ENCODE results near the gene PCDHB9. TPM values are rescaled to one million over a fixed set of nuclear protein-coding genes. Genes with fewer than 3 reads are reported as not detected.
"Not testable (repeated sequence)": the region's sequence is repeated elsewhere in the genome, so short reads cannot be mapped to it uniquely, and the experiment has no call there.

PCDHB9 gene
- total and polyA plus RNA-seq, 2 donors from 2014 or later, result 0.47 to 2.4 TPM

DNA sequence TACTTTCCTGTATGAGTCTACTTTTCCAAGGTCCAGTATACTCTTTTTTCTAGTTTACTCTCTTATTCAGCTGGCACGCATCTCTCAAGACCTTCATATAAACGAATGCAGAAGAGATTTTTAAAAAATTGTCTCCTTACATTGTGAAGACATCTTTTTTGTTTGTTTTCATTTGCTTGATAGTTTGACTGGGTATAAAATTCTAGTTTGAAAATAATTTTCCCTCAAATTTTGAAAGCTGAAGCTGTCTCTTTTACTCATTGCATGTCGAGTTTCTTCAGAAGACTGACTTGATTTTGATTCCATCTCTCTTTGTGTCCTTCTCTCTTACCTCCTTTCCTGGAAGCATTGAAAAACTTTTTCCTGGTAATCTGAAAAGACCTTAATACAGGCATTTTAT, 9.4 kb downstream of the PCDHB9 start:
- Histone ChIP-seq H3K36me3 (ENCODE audit: control insufficient read depth in 2 of 3, insufficient read depth in 3 of 3, low read length in 3 of 3) (no peaks in the 10 kb centered on the region), H3K9ac (ENCODE audit: low read length in 3 of 3) (no peak overlapping the region), H3K4me1 (ENCODE audit: control insufficient read depth in 2 of 3, insufficient read depth in 2 of 3, low read depth in 1 of 3, low read length in 3 of 3) (no peaks in the 10 kb centered on the region), H3K9me3 (ENCODE audit: control insufficient read depth in 2 of 3, insufficient read depth in 1 of 3, low read length in 3 of 3) (peaks cover 2 to 43% (median 12%) of the 10 kb centered on the region in 3 donors), H3K27me3 (ENCODE audit: control insufficient read depth, insufficient read depth, low read length) (no peaks in the 10 kb centered on the region), H3K4me3 (ENCODE audit: low read length in 3 of 3) (no peak overlapping the region), H3K27ac (ENCODE audit: low read depth in 2 of 2, low read length in 2 of 2) (no peak overlapping the region)
- DNase-seq (no peak), FAIRE-seq (no peak)
- TF ChIP-seq, protein P1, sequence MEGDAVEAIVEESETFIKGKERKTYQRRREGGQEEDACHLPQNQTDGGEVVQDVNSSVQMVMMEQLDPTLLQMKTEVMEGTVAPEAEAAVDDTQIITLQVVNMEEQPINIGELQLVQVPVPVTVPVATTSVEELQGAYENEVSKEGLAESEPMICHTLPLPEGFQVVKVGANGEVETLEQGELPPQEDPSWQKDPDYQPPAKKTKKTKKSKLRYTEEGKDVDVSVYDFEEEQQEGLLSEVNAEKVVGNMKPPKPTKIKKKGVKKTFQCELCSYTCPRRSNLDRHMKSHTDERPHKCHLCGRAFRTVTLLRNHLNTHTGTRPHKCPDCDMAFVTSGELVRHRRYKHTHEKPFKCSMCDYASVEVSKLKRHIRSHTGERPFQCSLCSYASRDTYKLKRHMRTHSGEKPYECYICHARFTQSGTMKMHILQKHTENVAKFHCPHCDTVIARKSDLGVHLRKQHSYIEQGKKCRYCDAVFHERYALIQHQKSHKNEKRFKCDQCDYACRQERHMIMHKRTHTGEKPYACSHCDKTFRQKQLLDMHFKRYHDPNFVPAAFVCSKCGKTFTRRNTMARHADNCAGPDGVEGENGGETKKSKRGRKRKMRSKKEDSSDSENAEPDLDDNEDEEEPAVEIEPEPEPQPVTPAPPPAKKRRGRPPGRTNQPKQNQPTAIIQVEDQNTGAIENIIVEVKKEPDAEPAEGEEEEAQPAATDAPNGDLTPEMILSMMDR (IDR thresholded peaks at IDR 0.05; ENCODE audit: borderline replicate concordance, extremely low read depth, insufficient read depth), result no peak
- intact Hi-C loops (cut with DNase I), result no loop called here

DNA sequence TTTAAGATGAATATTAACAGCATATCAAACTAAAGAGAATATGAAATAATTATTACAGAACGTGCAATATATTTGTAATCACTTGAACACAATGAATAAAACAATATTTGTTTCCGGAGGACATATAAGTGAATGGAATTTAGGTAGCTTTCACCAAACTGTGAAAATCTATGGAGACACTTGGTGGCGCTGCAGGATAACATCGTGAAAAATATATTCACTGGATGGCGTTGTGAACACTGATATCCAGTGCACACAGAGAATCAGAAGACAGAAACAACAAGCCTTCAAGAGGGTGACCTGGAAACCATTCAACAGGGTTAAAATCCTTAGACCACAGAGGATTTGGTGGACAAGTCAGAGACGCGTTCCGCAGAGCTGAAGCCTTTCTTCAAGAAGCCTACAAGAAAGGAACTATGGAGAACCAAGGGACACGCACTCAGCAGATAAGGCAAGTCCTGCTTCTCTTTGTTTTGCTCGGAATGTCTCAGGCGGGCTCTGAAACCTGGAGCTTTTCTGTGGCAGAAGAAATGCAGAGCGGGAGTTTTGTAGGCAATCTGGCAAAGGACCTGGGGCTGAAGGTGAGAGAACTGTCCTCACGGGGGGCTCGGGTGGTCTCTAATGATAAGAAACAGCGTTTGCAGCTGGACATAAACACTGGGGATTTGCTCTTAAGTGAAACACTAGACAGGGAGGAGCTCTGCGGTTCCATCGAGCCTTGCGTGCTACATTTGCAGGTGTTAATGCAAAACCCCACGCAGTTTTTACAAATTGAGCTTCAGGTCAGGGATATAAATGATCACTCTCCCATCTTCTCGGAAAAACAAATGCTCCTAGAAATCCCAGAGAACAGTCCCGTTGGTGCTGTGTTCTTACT, 12.6 kb downstream of the PCDHB9 start, which contains the start of gene PCDHB11:
Gene PCDHB11 (plus strand): TSS at position 269 of the 877 bp plus-strand sequence. CDS start 148 bp downstream, at position 417.
- Histone ChIP-seq H3K9ac (ENCODE audit: low read length in 3 of 3) (no peak within 1 kb of the TSS), H3K9me3 (ENCODE audit: control insufficient read depth in 2 of 3, insufficient read depth in 1 of 3, low read length in 3 of 3) (peaks cover 2 to 32% (median 12%) of the 10 kb centered on the region in 3 donors), H3K36me3 (ENCODE audit: control insufficient read depth in 2 of 3, insufficient read depth in 3 of 3, low read length in 3 of 3) (no peaks in the 10 kb centered on the region), H3K27ac (ENCODE audit: low read depth in 2 of 2, low read length in 2 of 2) (no peak within 1 kb of the TSS), H3K27me3 (ENCODE audit: control insufficient read depth, insufficient read depth, low read length) (no peaks in the 10 kb centered on the region), H3K4me1 (ENCODE audit: control insufficient read depth in 2 of 3, insufficient read depth in 2 of 3, low read depth in 1 of 3, low read length in 3 of 3) (no peaks in the 10 kb centered on the region), H3K4me3 (ENCODE audit: low read length in 3 of 3) (peak within 1 kb of the TSS; percentile 16 to 61 (median 51))
- DNase-seq, result peak in 3 of 5 donors; percentile 32 to 45 (median 35)
- FAIRE-seq, result no peak
- TF ChIP-seq, protein P1 (IDR thresholded peaks at IDR 0.05; ENCODE audit: borderline replicate concordance, extremely low read depth, insufficient read depth), result peak; percentile 20
- intact Hi-C loops (cut with DNase I), result no loop called here

DNA sequence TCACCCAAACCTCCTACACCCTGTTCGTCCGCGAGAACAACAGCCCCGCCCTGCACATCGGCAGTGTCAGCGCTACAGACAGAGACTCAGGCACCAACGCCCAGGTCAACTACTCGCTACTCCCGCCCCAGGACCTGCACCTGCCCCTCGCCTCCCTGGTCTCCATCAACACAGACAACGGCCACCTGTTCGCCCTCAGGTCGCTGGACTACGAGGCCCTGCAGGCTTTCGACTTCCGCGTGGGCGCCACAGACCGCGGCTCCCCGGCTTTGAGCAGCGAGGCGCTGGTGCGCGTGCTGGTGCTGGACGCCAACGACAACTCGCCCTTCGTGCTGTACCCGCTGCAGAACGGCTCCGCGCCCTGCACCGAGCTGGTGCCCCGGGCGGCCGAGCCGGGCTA, 14.2 kb downstream of the PCDHB9 start:
- H3K27ac ChIP-seq (ENCODE audit: low read depth in 2 of 2, low read length in 2 of 2); DNase-seq; H3K9ac ChIP-seq (ENCODE audit: low read length in 3 of 3); H3K4me3 ChIP-seq (ENCODE audit: low read length in 3 of 3); FAIRE-seq; H3K4me1 ChIP-seq (ENCODE audit: control insufficient read depth in 2 of 3, insufficient read depth in 2 of 3, low read depth in 1 of 3, low read length in 3 of 3); H3K36me3 ChIP-seq (ENCODE audit: control insufficient read depth in 2 of 3, insufficient read depth in 3 of 3, low read length in 3 of 3); intact Hi-C loops (cut with DNase I); H3K27me3 ChIP-seq (ENCODE audit: control insufficient read depth, insufficient read depth, low read length): not testable (repeated sequence)
- peaks cover 2 to 30% (median 7%) of the 10 kb centered on the region in 3 donors for H3K9me3 ChIP-seq (ENCODE audit: control insufficient read depth in 2 of 3, insufficient read depth in 1 of 3, low read length in 3 of 3)

DNA sequence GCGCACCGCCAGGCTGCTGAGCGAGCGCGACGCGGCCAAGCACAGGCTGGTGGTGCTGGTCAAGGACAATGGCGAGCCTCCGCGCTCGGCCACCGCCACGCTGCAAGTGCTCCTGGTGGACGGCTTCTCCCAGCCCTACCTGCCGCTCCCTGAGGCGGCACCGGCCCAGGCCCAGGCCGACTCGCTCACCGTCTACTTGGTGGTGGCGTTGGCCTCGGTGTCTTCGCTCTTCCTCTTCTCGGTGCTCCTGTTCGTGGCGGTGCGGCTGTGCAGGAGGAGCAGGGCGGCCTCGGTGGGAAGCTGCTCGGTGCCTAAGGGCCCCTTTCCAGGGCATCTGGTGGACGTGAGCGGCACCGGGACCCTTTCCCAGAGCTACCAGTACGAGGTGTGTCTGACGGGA, 14.7 kb downstream of the PCDHB9 start:
- intact Hi-C loops (cut with DNase I), result not testable (repeated sequence)

More for the DNA sequence above, 14.7 kb downstream of the PCDHB9 start:
- H3K4me3 ChIP-seq (ENCODE audit: low read length in 3 of 3); H3K27ac ChIP-seq (ENCODE audit: low read depth in 2 of 2, low read length in 2 of 2); H3K9ac ChIP-seq (ENCODE audit: low read length in 3 of 3); H3K27me3 ChIP-seq (ENCODE audit: control insufficient read depth, insufficient read depth, low read length); H3K36me3 ChIP-seq (ENCODE audit: control insufficient read depth in 2 of 3, insufficient read depth in 3 of 3, low read length in 3 of 3); DNase-seq; FAIRE-seq; H3K4me1 ChIP-seq (ENCODE audit: control insufficient read depth in 2 of 3, insufficient read depth in 2 of 3, low read depth in 1 of 3, low read length in 3 of 3): not testable (repeated sequence)
- H3K9me3 ChIP-seq (ENCODE audit: control insufficient read depth in 2 of 3, insufficient read depth in 1 of 3, low read length in 3 of 3), result peaks cover 2 to 27% (median 7%) of the 10 kb centered on the region in 3 donors
